ENCODE data around the gene DBNL. TPM values are rescaled to one million over a fixed set of nuclear protein-coding genes. Genes with fewer than 3 reads are reported as not detected.
A peak's percentile ranks its signal among the peaks of the same experiment; 100 is the strongest.
"Not testable (repeated sequence)": the region's sequence is repeated elsewhere in the genome, so short reads cannot be mapped to it uniquely, and the experiment has no call there.

The DBNL gene
- total RNA-seq, result 31.2 TPM
- long read RNA-seq, transcript DBNL-210 (13 exons, 1,808 nt), result major isoform, 45 of 69 reads
- long read RNA-seq, transcript DBNL-220 (13 exons, 2,117 nt), result minor isoform, 8 of 69 reads
- long read RNA-seq, partial matches to known transcripts, result 3 of 69 reads
- long read RNA-seq, other reads (novel, unspliced or antisense), result 13 of 69 reads

GRCh38 chr7:44044315-44045225, at the start of gene DBNL:
Gene DBNL (plus strand): TSS chr7:44044702. CDS start chr7:44044738, 36 bp downstream.
- DNase-seq (peak; percentile 98), ATAC-seq (peak; percentile 93)
- intact Hi-C loops (cut with micrococcal nuclease), result no loop called here

- intact Hi-C loops (cut with micrococcal nuclease); DNase-seq; ATAC-seq: not testable (repeated sequence)
These were observed 47.0 kb upstream of the DBNL start, which contains the start of gene SPDYE1 for GRCh38 chr7:43997532-43997931. Gene SPDYE1 (plus strand): TSS chr7:43997897. CDS start chr7:43999950, 2,053 bp downstream.

GRCh38 chr7:44012081-44012480, 32.4 kb upstream of the DBNL start:
- ATAC-seq; DNase-seq; intact Hi-C loops (cut with micrococcal nuclease): not testable (repeated sequence)

- intact Hi-C loops (cut with micrococcal nuclease); ATAC-seq; DNase-seq: not testable (repeated sequence)
These were observed 29.4 kb upstream of the DBNL start for GRCh38 chr7:44015090-44015489.

GRCh38 chr7:44018857-44019807, 25.4 kb upstream of the DBNL start:
- ATAC-seq, result peak; percentile 98
- intact Hi-C loops (cut with micrococcal nuclease), result not testable (repeated sequence)
- peak; percentile 100 for DNase-seq

GRCh38 chr7:44019825-44020224, 24.7 kb upstream of the DBNL start:
- ATAC-seq; DNase-seq; intact Hi-C loops (cut with micrococcal nuclease): not testable (repeated sequence)

- DNase-seq; intact Hi-C loops (cut with micrococcal nuclease); ATAC-seq: not testable (repeated sequence)
These were observed 22.4 kb upstream of the DBNL start for GRCh38 chr7:44022069-44022468.

GRCh38 chr7:44022796-44023467, 21.6 kb upstream of the DBNL start:
- ATAC-seq; DNase-seq; intact Hi-C loops (cut with micrococcal nuclease): not testable (repeated sequence)

- ATAC-seq; intact Hi-C loops (cut with micrococcal nuclease); DNase-seq: not testable (repeated sequence)
These were observed 15.1 kb upstream of the DBNL start for GRCh38 chr7:44029433-44029832.

- DNase-seq; intact Hi-C loops (cut with micrococcal nuclease); ATAC-seq: not testable (repeated sequence)
These were observed 14.5 kb upstream of the DBNL start for GRCh38 chr7:44030029-44030428.

- DNase-seq; intact Hi-C loops (cut with micrococcal nuclease); ATAC-seq: not testable (repeated sequence)
These were observed 13.2 kb upstream of the DBNL start for GRCh38 chr7:44031319-44031718.

- intact Hi-C loops (cut with micrococcal nuclease); DNase-seq; ATAC-seq: not testable (repeated sequence)
These were observed 12.5 kb upstream of the DBNL start for GRCh38 chr7:44032031-44032430.

- intact Hi-C loops (cut with micrococcal nuclease); ATAC-seq; DNase-seq: not testable (repeated sequence)
These were observed 10.3 kb upstream of the DBNL start for GRCh38 chr7:44033971-44034844.

- DNase-seq; intact Hi-C loops (cut with micrococcal nuclease); ATAC-seq: not testable (repeated sequence)
These were observed 8.1 kb upstream of the DBNL start for GRCh38 chr7:44036364-44036763.

- intact Hi-C loops (cut with micrococcal nuclease); DNase-seq; ATAC-seq: not testable (repeated sequence)
These were observed 6.6 kb upstream of the DBNL start for GRCh38 chr7:44037951-44038350.

GRCh38 chr7:44038553-44038952, 5.9 kb upstream of the DBNL start:
- ATAC-seq; intact Hi-C loops (cut with micrococcal nuclease); DNase-seq: not testable (repeated sequence)

- DNase-seq, result peak; percentile 97
- intact Hi-C loops (cut with micrococcal nuclease), result not testable (repeated sequence)
These were observed 5.4 kb upstream of the DBNL start for GRCh38 chr7:44038961-44039558.

More at GRCh38 chr7:44038961-44039558, 5.4 kb upstream of the DBNL start:
- ATAC-seq, result peak; percentile 93

Data from left ventricle myocardium superior (tissue), 1 donor.